ENCODE data around the gene PAQR4.
"Not testable (repeated sequence)": the region's sequence is repeated elsewhere in the genome, so short reads cannot be mapped to it uniquely, and the experiment has no call there.

PAQR4 gene

GRCh38 chr16:2968738-2969544 lies at the start of gene PAQR4:
Gene PAQR4, plus strand, starts transcription at chr16:2969348. Its CDS starts 327 bp downstream, at chr16:2969675.
- DNase-seq, result peak; percentile 81

DNA sequence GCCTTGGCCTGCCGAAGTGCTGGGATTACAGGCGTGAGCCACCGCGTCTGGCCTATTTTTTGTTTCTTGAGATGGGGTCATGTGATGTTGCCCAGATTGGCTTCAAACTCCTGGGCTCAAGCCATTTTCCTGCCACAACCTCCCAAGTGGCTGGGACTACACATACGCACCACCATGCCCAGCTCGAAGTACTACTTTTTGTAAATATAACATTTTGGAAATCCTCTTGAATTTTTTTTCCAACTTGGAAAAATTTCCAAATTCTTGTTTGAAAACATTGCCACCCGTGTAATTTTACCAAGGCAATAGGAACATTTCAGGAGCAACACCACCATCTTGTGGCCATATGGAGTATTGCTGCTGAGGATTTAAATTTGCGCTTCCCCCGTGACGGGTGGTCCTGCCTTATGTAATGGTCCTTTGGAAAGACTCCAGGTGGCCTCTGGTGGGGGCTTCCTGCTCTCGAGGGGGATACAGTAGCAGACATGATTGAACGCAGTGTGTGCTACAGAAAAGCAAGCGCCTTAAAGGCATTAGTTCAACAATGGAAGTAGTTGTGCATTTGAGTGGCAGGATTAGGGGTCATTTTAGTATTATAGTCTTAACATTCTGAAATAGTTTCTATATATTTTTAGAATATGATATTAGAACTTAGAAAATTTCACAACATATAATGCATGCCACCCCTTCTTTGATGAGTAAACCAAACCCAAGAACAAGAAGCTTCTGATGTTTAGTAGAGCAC lies 49.5 kb upstream of the PAQR4 start:
- DNase-seq, result peak; percentile 42

DNA sequence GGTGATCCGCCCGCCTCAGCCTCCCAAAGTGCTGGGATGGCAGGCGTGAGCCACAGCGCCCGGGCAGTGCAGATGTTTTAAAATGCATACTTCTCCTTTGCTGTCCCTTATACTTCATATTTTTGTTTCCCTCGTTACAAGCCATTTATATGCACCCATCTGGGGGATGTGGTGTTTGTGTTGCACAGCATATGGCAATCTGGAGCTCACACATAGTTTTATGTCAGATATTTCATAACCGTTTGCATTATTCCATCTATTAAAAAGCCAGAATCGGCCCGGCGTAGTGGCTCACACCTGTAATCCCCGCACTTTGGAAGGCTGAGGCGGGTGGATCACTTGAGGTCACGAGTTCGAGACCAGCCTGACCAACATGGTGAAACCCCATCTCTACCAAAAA lies 45.7 kb upstream of the PAQR4 start:
- DNase-seq, result no peak

DNA sequence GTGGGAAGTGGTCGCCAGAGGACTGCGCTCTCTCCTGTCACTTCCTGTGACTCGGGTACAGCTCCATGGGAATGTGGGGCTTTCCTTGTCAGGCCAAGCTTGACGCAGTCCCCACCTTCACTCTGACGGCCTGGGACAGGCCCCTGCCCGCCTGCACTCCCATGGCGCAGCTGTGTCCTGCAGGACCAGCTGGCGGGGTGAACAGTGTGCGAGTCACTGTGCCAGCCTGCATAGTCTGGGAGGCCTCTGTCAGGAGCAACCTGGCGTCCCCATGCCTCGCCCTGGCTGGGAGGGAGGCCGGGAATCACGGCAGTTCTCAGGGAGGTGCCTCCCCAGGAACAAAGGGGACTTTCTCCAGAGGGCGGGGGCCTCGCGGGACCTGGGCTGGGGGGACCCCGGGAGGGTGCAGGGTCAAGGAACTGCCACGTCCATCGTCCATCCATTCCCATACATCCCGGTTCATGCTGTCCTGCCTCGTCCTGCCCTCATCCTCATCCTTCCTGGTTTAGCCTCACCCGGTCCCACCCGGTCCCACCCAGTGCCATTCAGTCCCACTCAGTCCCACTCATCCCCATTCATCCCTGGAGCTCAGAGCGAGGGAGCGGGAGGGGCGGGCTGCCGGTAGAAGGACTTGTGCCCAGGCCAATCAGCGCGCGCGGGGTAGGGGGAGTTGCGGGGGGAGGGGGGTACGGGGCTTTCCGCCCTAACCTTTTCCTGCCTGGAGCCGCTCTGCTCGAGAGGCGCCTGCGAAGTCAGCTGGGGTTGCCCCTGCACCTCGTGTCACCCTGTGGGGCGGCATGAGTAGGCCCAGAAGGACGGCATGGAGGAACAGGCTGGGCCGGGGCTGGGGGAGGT lies 44.0 kb upstream of the PAQR4 start:
- no peak for DNase-seq

DNA sequence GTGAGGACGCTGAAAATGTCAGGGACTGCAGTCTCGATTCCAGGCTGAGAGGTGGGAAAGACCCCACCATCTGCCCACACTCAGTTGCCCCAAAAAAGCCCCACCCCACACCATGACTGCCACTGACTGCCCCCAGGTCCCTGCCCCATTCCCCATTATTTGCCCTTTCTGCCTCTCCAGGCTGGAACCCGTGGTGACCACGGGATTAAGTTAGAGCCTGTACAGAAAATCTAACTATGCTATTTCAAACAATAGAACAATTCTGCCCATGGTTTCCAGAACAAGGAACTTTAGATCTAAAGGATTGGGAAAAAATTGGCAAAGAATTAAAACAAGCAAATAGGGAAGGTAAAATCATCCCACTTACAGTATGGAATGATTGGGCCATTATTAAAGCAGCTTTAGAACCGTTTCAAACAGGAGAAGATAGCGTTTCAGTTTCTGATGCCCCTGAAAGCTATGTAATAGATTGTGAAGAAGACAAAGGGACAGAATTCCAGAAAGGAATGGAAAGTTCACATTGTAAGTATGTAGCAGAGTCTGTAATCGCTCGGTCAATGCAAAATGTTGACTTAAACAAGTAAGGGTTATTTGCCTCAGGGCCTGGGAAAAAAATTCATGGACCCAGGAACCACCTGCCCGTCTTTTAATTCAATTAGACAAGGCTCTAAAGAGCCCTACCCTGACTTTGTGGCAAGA lies 43.0 kb upstream of the PAQR4 start:
- no peak for DNase-seq

- DNase-seq, result no peak
These were observed 42.5 kb upstream of the PAQR4 start for GRCh38 chr16:2926650-2926999.

GRCh38 chr16:2927010-2927646 lies 42.0 kb upstream of the PAQR4 start:
- DNase-seq, result peak; percentile 85

DNA sequence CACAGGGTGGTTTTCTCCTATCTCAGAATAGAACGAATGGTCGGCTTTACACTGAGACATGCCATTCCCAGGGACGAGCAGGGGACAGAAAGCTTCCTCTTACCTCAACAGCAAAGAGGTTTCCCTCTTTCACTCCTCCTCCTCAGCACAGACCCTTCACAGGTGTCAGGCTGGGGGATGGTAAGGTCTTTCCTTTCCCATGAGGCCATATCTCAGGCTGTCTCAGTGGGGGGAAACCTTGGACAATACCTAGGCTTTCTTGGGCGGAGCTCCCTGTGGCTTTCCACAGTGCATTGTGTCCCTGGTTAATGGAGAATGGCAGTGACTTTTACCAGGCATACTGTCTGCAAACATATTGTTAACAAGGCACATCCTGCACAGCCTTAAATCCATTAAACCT lies 41.0 kb upstream of the PAQR4 start:
- not testable (repeated sequence) for DNase-seq

DNA sequence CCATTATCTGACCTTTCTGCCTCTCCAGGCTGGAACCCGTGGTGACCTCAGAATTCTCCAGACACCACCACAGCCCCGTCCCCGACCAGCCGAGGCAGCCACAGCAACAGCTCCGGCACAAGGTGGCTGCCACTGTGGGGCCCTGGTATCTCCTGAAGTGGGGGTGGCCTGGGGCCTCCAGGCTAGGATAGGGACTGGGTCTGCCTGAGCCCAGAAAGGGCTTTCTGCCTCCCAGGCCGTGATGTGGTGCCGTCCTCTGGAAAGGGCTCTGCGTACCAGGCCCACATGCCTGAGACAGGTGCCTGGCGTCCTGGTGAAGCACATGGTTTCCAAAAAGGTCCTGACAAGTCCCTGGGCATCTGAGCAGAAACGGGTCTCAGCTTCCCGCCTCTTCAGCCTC lies 40.4 kb upstream of the PAQR4 start:
- no peak for DNase-seq

GRCh38 chr16:2929693-2930092 lies 39.5 kb upstream of the PAQR4 start:
- no peak for DNase-seq

DNA sequence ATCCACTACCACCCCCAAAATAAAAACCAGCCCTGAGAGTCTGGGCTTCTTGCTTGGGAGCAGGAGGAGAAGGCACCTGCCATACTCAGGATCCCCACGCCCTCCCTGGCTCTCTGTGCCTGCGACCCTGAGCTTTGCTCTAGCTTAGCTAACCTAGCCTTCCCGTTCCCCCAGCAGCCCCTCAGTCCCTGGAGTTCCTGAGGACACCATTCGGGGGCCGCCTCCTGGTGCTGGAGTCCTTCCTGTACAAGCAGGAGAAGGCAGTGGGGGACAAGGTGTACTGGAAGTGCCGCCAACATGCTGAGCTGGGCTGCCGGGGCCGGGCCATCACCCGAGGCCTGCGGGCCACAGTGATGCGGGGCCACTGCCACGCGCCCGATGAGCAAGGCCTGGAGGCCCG lies 38.9 kb upstream of the PAQR4 start:
- no peak for DNase-seq

DNA sequence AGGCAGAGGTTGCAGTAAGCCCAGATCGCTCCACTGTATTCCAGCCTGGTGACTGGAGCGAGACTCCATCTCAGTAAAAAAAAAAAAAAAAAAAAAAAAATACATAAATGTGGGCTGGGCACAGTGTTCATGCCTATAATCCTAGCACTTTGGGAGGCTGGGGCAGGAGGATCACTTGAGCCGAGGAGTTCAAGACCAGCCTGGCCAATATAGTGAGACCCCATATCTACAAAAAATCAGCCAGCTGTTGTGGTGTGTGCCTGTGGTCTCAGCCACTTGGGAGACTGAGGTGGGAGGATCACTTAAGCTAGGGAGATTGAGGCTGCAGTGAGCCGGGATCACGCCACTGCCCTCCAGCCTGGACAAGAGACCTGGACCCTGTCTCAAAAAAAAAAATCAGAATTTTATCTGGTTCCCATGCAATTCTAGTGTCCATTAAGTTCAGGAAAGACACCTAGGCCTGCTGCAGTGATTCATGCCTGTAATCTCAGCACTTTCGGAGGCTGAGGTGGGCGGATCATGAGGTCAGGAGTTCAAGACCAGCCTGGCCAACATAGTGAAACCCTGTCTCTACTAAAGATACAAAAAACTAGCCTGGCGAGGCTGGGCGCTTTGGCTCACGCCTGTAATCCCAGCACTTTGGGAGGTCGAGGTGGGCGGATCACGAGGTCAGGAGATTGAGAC lies 37.8 kb upstream of the PAQR4 start:
- DNase-seq, result not testable (repeated sequence)

DNA sequence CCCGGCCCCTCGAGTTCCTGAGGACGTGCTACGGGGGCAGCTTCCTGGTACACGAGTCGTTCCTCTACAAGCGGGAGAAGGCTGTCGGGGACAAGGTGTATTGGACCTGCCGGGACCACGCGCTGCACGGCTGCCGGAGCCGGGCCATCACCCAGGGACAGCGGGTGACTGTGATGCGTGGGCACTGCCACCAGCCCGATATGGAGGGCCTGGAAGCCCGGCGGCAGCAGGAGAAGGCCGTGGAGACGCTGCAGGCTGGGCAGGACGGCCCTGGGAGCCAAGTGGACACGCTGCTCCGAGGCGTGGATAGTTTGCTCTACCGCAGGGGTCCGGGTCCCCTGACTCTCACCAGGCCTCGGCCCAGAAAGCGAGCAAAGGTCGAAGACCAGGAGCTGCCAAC lies 36.0 kb upstream of the PAQR4 start:
- no peak for DNase-seq

DNA sequence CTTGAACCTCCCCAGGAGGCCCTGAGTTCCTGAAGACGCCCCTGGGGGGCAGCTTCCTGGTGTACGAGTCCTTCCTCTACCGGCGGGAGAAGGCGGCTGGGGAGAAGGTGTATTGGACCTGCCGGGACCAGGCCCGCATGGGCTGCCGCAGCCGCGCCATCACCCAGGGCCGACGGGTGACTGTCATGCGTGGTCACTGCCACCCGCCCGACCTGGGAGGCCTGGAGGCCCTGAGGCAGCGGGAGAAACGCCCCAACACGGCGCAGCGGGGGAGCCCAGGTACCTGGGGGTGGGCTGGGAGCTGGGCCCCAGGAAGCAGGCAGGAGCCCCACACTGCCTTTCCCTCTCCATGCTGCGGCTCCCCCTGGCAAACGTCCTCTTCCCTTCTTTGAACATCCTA lies 35.4 kb upstream of the PAQR4 start:
- no peak for DNase-seq

DNA sequence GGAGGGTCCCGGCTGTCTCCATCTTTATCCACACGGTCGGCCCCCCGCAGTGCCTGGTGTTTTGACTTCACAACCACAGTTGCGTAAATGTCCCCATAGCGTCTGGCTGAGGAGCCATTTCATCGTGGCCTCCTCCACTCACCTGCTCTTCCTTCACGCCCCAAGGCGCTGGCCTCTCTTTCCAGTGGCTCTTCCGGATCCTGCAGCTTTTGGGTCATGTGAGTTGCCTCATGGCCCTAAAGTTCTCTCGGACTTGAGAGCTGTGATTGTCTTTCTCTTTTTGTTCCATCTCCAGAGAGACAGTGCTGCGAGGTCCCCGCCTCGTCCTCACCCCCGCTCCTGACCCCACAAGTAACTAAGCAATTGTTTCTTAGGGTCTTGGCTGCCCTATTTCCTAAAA lies 34.7 kb upstream of the PAQR4 start:
- no peak for DNase-seq

DNA sequence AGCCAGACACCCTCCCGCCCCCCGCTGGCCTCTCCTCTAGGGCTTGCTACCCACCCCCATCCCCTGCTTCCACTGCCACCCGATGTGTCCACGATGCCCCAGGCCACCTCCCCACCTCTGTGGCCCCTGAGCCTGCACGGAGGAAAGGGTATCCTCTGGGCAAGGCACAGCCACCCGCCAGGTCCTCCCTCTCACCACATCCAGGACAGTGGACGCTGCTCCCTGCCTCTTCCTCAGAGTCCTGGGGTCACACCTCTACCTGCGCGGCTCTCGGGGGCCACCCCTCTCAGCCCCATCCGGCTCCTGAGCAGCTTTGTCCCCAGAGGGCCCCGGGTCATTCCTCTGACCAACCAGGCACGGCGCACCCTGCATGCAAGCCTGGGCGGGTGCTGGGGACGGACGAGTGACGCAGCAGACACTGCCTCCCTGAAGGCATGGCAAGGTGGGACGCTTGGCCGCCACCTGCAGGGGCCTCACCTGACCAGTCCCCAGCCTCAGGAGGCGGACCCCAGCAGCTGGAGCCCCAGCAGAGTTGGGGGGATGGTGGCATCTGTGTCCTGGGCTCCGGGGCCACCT lies 32.6 kb upstream of the PAQR4 start:
- no peak for DNase-seq

DNA sequence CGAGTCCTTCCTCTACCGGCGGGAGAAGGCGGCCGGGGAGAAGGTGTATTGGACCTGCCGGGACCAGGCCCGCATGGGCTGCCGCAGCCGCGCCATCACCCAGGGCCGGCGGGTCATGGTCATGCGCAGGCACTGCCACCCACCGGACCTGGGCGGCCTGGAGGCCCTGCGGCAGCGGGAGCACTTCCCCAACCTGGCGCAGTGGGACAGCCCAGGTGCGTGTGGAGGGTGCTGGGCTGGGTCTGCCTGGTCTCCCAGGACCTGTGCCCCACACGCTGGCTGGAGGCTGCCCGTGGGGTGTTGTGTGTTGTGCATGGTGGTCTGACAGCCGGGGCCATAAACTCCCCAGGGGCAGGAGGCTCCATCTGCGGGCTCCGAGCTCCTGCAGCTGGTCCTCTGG lies 32.0 kb upstream of the PAQR4 start:
- DNase-seq, result no peak

DNA sequence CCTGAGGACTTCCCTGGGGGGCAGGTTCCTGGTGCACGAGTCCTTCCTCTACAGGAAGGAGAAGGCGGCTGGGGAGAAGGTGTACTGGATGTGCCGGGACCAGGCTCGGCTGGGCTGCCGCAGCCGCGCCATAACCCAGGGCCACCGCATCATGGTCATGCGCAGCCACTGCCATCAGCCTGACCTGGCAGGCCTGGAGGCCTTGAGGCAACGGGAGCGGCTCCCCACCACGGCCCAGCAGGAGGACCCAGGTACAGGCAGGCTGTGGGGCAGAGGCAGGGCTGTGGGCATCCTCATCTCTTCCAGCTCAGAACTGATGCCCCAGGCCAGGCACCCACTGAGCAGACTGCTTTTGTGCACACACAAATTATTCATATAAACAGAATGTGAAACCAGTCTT lies 30.9 kb upstream of the PAQR4 start:
- no peak for DNase-seq

GRCh38 chr16:2939968-2940367 lies 29.2 kb upstream of the PAQR4 start:
- DNase-seq, result no peak

DNA sequence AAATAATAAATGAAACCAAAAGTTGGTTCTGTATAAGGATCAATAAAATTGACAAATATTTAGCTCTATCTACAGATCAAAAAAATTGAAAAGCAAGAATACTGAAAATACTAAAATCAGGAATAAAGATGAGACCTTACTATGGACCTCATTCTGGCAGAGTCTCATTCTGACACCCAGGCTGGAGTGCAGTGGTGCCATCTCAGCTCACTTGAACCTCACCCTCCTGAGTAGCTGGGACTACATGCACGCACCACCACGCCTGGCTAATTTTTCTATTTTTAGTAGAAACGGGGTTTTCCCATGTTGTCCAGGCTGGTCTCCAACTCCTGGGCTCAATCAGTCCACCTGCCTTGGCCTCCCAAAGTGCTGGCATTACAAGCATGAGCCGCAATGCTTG lies 27.1 kb upstream of the PAQR4 start:
- no peak for DNase-seq

GRCh38 chr16:2943716-2944115 lies 25.4 kb upstream of the PAQR4 start:
- not testable (repeated sequence) for DNase-seq
